ENCODE results near the gene HPRT1. TPM values are rescaled to one million over a fixed set of nuclear protein-coding genes. Genes with fewer than 3 reads are reported as not detected.
A peak's percentile ranks its signal among the peaks of the same experiment; 100 is the strongest.

The HPRT1 gene
- total RNA-seq, 1 donor from 2014 or later: 14.5 TPM

GRCh38 chrX:134481339-134481738 lies 21.4 kb downstream of the HPRT1 start:
- TF ChIP-seq POLR2AphosphoS5 (IDR thresholded peaks at IDR 0.05; ENCODE audit: insufficient read depth in 1 of 2, low read depth in 1 of 2) (no peak), CTCF (IDR thresholded peaks at IDR 0.05) (no peak), POLR2A (IDR thresholded peaks at IDR 0.05) (no peak)
- no peak for DNase-seq (ENCODE audit: extremely low spot score in 2 of 2)
- Histone ChIP-seq H3K27me3 (no peaks in the 10 kb centered on the region), H3K36me3 (no peaks in the 10 kb centered on the region), H3K4me1 (no peaks in the 10 kb centered on the region), H3K27ac (no peak overlapping the region), H3K9me3 (no peaks in the 10 kb centered on the region), H3K4me3 (no peak overlapping the region)
- intact Hi-C loops (cut with DNase I): no loop called here

- no peaks in the 10 kb centered on the region for H3K9me3 ChIP-seq
- H3K27ac ChIP-seq: no peak overlapping the region
- no peaks in the 10 kb centered on the region for H3K27me3 ChIP-seq
- intact Hi-C loops (cut with DNase I): no loop called here
- H3K4me3 ChIP-seq: no peak overlapping the region
- no peaks in the 10 kb centered on the region for H3K4me1 ChIP-seq
- TF ChIP-seq CTCF (IDR thresholded peaks at IDR 0.05) (no peak), POLR2AphosphoS5 (IDR thresholded peaks at IDR 0.05; ENCODE audit: insufficient read depth in 1 of 2, low read depth in 1 of 2) (no peak), POLR2A (IDR thresholded peaks at IDR 0.05) (no peak)
- DNase-seq (ENCODE audit: extremely low spot score in 2 of 2): no peak
- no peaks in the 10 kb centered on the region for H3K36me3 ChIP-seq
Observed at GRCh38 chrX:134482371-134482770, 22.4 kb downstream of the HPRT1 start.

GRCh38 chrX:134484039-134484438 lies 24.1 kb downstream of the HPRT1 start:
- Histone ChIP-seq H3K36me3 (no peaks in the 10 kb centered on the region), H3K9me3 (no peaks in the 10 kb centered on the region), H3K4me3 (no peak overlapping the region), H3K27me3 (no peaks in the 10 kb centered on the region), H3K27ac (no peak overlapping the region), H3K4me1 (no peaks in the 10 kb centered on the region)
- DNase-seq (ENCODE audit: extremely low spot score in 2 of 2): no peak
- no peak for TF ChIP-seq POLR2A (IDR thresholded peaks at IDR 0.05)
- TF ChIP-seq CTCF (IDR thresholded peaks at IDR 0.05): peak in 2 of 3 experiments; percentile 10 to 52
- intact Hi-C loops (cut with DNase I): no loop called here

- no peak for TF ChIP-seq CTCF (IDR thresholded peaks at IDR 0.05)
- TF ChIP-seq POLR2A (IDR thresholded peaks at IDR 0.05): no peak
- no peak for TF ChIP-seq POLR2AphosphoS5 (IDR thresholded peaks at IDR 0.05; ENCODE audit: insufficient read depth in 1 of 2, low read depth in 1 of 2)
- Histone ChIP-seq H3K36me3 (no peaks in the 10 kb centered on the region), H3K27ac (no peak overlapping the region), H3K4me3 (no peak overlapping the region), H3K27me3 (no peaks in the 10 kb centered on the region), H3K9me3 (no peaks in the 10 kb centered on the region), H3K4me1 (no peaks in the 10 kb centered on the region)
- intact Hi-C loops (cut with DNase I): no loop called here
- no peak for DNase-seq (ENCODE audit: extremely low spot score in 2 of 2)
Observed at GRCh38 chrX:134501941-134502340, 42.0 kb downstream of the HPRT1 start.

GRCh38 chrX:134502686-134503085 lies 42.7 kb downstream of the HPRT1 start:
- TF ChIP-seq CTCF (IDR thresholded peaks at IDR 0.05) (no peak), POLR2A (IDR thresholded peaks at IDR 0.05) (no peak), POLR2AphosphoS5 (IDR thresholded peaks at IDR 0.05; ENCODE audit: insufficient read depth in 1 of 2, low read depth in 1 of 2) (no peak)
- no peak overlapping the region for H3K27ac ChIP-seq
- no peak for DNase-seq (ENCODE audit: extremely low spot score in 2 of 2)
- intact Hi-C loops (cut with DNase I): no loop called here
- no peaks in the 10 kb centered on the region for H3K36me3 ChIP-seq
- no peaks in the 10 kb centered on the region for H3K27me3 ChIP-seq
- no peaks in the 10 kb centered on the region for H3K4me1 ChIP-seq
- no peak overlapping the region for H3K4me3 ChIP-seq
- H3K9me3 ChIP-seq: no peaks in the 10 kb centered on the region

Measured in vagina (tissue), 2 donors.